Measurements from ENCODE around the gene KRT16.

DNA sequence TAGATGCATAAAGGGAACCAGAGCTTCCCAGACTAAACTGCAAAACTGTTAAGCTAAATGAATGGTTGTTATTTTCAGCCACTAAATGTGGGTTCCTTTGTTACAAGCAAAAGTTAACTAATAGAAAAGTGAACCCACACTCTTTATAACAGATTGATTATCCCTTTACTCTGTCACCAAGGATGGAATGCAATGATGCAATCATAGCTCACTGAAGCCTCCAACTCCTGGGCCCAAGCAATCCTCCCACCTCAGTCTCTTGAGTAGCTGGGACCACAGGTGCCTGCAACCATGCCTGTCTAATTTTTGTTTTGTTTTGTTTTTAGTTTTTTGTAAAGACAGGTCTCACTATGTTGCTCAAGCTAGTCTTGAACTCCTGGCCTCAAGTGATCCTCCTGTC lies 47.2 kb downstream of the KRT16 start:
- TF ChIP-seq HDGF (IDR thresholded peaks at IDR 0.05) (no peak), ETV6 (conservative IDR thresholded peaks at IDR 0.05 in 1 of 2, IDR thresholded peaks at IDR 0.05 in 1 of 2; ENCODE audit: borderline replicate concordance in 1 of 2, low read depth in 1 of 2) (no peak), POLR2A (IDR thresholded peaks at IDR 0.05; ENCODE audit: low read depth, low read length) (no peak), MEF2B (IDR thresholded peaks at IDR 0.05; ENCODE audit: partially characterized antibody, poor library complexity, severe bottlenecking) (no peak)
- TF ChIP-seq, protein P1, sequence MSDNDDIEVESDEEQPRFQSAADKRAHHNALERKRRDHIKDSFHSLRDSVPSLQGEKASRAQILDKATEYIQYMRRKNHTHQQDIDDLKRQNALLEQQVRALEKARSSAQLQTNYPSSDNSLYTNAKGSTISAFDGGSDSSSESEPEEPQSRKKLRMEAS (IDR thresholded peaks at IDR 0.05; ENCODE audit: low read depth, low read length): no peak
- TF ChIP-seq, protein P2, sequence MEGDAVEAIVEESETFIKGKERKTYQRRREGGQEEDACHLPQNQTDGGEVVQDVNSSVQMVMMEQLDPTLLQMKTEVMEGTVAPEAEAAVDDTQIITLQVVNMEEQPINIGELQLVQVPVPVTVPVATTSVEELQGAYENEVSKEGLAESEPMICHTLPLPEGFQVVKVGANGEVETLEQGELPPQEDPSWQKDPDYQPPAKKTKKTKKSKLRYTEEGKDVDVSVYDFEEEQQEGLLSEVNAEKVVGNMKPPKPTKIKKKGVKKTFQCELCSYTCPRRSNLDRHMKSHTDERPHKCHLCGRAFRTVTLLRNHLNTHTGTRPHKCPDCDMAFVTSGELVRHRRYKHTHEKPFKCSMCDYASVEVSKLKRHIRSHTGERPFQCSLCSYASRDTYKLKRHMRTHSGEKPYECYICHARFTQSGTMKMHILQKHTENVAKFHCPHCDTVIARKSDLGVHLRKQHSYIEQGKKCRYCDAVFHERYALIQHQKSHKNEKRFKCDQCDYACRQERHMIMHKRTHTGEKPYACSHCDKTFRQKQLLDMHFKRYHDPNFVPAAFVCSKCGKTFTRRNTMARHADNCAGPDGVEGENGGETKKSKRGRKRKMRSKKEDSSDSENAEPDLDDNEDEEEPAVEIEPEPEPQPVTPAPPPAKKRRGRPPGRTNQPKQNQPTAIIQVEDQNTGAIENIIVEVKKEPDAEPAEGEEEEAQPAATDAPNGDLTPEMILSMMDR (IDR thresholded peaks at IDR 0.05 in 2 of 3, conservative IDR thresholded peaks at IDR 0.05 in 1 of 3; ENCODE audit: control insufficient read depth in 2 of 3, extremely low read depth in 1 of 3, insufficient read depth in 1 of 3, low read depth in 3 of 3, low read length in 3 of 3): no peak
